Dendritic cell treated with granulocyte-macrophage colony-stimulating factor and Interleukin-4, amounts not matched to agents 40 ng/mL and 50 ng/mL, for 4 days (primary cell): ENCODE data around the gene NEBL.

Experiments used
- H3K27ac Mint-ChIP-seq: one replicate; pipeline ENCODE4 v1.8.0; 2022; ENCODE audit warnings: mild to moderate bottlenecking, mixed read lengths
- H3K27me3 Mint-ChIP-seq: one replicate; pipeline ENCODE4 v1.8.0; 2022; ENCODE audit warnings: mild to moderate bottlenecking, mixed read lengths
- H3K36me3 Mint-ChIP-seq: one replicate; pipeline ENCODE4 v1.8.0; 2022; ENCODE audit warnings: low read depth, mixed read lengths
- H3K4me1 Mint-ChIP-seq: one replicate; pipeline ENCODE4 v1.8.0; 2022; ENCODE audit warnings: low read depth, mixed read lengths
- H3K4me3 Mint-ChIP-seq: one replicate; pipeline ENCODE4 v1.8.0; 2022; ENCODE audit warnings: mild to moderate bottlenecking, moderate library complexity, mixed read lengths
- H3K9me3 Mint-ChIP-seq: one replicate; pipeline ENCODE4 v1.8.0; 2022; ENCODE audit warnings: mixed read lengths
- intact Hi-C: fragments of 100-400 bp; cut with micrococcal nuclease; formaldehyde crosslinking; loops from one replicate; pipeline ENCODE4 v1.15.0; 2022

Gene NEBL

GRCh38 chr10:20920061-20920460, 22.9 kb upstream of the NEBL start:
- Mint-ChIP-seq H3K4me3 (no peak overlapping the region), H3K27me3 (no peaks in the 10 kb centered on the region), H3K36me3 (no peaks in the 10 kb centered on the region), H3K9me3 (no peaks in the 10 kb centered on the region), H3K27ac (no peak overlapping the region), H3K4me1 (no peaks in the 10 kb centered on the region)
- intact Hi-C loops: no loop called here

GRCh38 chr10:20919481-20919880, 22.4 kb upstream of the NEBL start:
- Mint-ChIP-seq H3K36me3 (no peaks in the 10 kb centered on the region), H3K9me3 (no peaks in the 10 kb centered on the region), H3K27me3 (no peaks in the 10 kb centered on the region), H3K4me3 (no peak overlapping the region), H3K27ac (no peak overlapping the region), H3K4me1 (no peaks in the 10 kb centered on the region)
- intact Hi-C loops: no loop called here

GRCh38 chr10:20916976-20917375, 19.9 kb upstream of the NEBL start:
- intact Hi-C loops: no loop called here
- no peak overlapping the region for H3K27ac Mint-ChIP-seq
- H3K4me3 Mint-ChIP-seq: no peak overlapping the region
- H3K4me1 Mint-ChIP-seq: no peaks in the 10 kb centered on the region
- H3K36me3 Mint-ChIP-seq: no peaks in the 10 kb centered on the region
- no peaks in the 10 kb centered on the region for H3K27me3 Mint-ChIP-seq
- H3K9me3 Mint-ChIP-seq: no peaks in the 10 kb centered on the region

- H3K27me3 Mint-ChIP-seq: no peaks in the 10 kb centered on the region
- intact Hi-C loops: no loop called here
- no peak overlapping the region for H3K4me3 Mint-ChIP-seq
- H3K9me3 Mint-ChIP-seq: no peaks in the 10 kb centered on the region
- H3K27ac Mint-ChIP-seq: no peak overlapping the region
- H3K4me1 Mint-ChIP-seq: no peaks in the 10 kb centered on the region
- H3K36me3 Mint-ChIP-seq: no peaks in the 10 kb centered on the region
Measured at GRCh38 chr10:20912969-20913368, 15.9 kb upstream of the NEBL start.

GRCh38 chr10:20911626-20912025, 14.5 kb upstream of the NEBL start:
- H3K36me3 Mint-ChIP-seq: no peaks in the 10 kb centered on the region
- intact Hi-C loops: no loop called here

GRCh38 chr10:20909801-20910200, 12.7 kb upstream of the NEBL start:
- no peaks in the 10 kb centered on the region for H3K9me3 Mint-ChIP-seq
- H3K27ac Mint-ChIP-seq: no peak overlapping the region
- H3K27me3 Mint-ChIP-seq: no peaks in the 10 kb centered on the region
- intact Hi-C loops: no loop called here
- no peaks in the 10 kb centered on the region for H3K36me3 Mint-ChIP-seq
- H3K4me3 Mint-ChIP-seq: no peak overlapping the region
- H3K4me1 Mint-ChIP-seq: no peaks in the 10 kb centered on the region

More at GRCh38 chr10:20911626-20912025, 14.5 kb upstream of the NEBL start:
- Mint-ChIP-seq H3K4me3 (no peak overlapping the region), H3K4me1 (no peaks in the 10 kb centered on the region), H3K27me3 (no peaks in the 10 kb centered on the region), H3K27ac (no peak overlapping the region), H3K9me3 (no peaks in the 10 kb centered on the region)

GRCh38 chr10:20908391-20908790, 11.3 kb upstream of the NEBL start:
- Mint-ChIP-seq H3K36me3 (no peaks in the 10 kb centered on the region), H3K4me1 (no peaks in the 10 kb centered on the region), H3K27me3 (no peaks in the 10 kb centered on the region), H3K27ac (no peak overlapping the region), H3K9me3 (peaks cover 4% of the 10 kb centered on the region), H3K4me3 (no peak overlapping the region)
- intact Hi-C loops: no loop called here

- Mint-ChIP-seq H3K27me3 (no peaks in the 10 kb centered on the region), H3K4me1 (no peaks in the 10 kb centered on the region), H3K27ac (no peak overlapping the region), H3K4me3 (no peak overlapping the region), H3K9me3 (peaks cover 8% of the 10 kb centered on the region), H3K36me3 (no peaks in the 10 kb centered on the region)
- intact Hi-C loops: no loop called here
Measured at GRCh38 chr10:20903635-20904390, 6.7 kb upstream of the NEBL start.

GRCh38 chr10:20901110-20901509, 4.0 kb upstream of the NEBL start:
- Mint-ChIP-seq H3K27me3 (no peaks in the 10 kb centered on the region), H3K4me3 (no peak overlapping the region), H3K36me3 (no peaks in the 10 kb centered on the region), H3K27ac (no peak overlapping the region), H3K4me1 (no peaks in the 10 kb centered on the region), H3K9me3 (peaks cover 8% of the 10 kb centered on the region)
- intact Hi-C loops: no loop called here

- H3K4me3 Mint-ChIP-seq: no peak overlapping the region
- no peaks in the 10 kb centered on the region for H3K36me3 Mint-ChIP-seq
- no peak overlapping the region for H3K27ac Mint-ChIP-seq
- H3K27me3 Mint-ChIP-seq: no peaks in the 10 kb centered on the region
- intact Hi-C loops: no loop called here
- H3K9me3 Mint-ChIP-seq: peaks cover 8% of the 10 kb centered on the region
- H3K4me1 Mint-ChIP-seq: no peaks in the 10 kb centered on the region
Measured at GRCh38 chr10:20898866-20899535, 1.9 kb upstream of the NEBL start.

- H3K4me1 Mint-ChIP-seq: no peaks in the 10 kb centered on the region
- no peak overlapping the region for H3K4me3 Mint-ChIP-seq
- intact Hi-C loops: no loop called here
- H3K27ac Mint-ChIP-seq: no peak overlapping the region
- H3K9me3 Mint-ChIP-seq: no peaks in the 10 kb centered on the region
- no peaks in the 10 kb centered on the region for H3K36me3 Mint-ChIP-seq
- H3K27me3 Mint-ChIP-seq: no peaks in the 10 kb centered on the region
Measured at GRCh38 chr10:20893297-20893696, 3.8 kb downstream of the NEBL start.

GRCh38 chr10:20892796-20893195, 4.3 kb downstream of the NEBL start:
- Mint-ChIP-seq H3K4me3 (no peak overlapping the region), H3K36me3 (no peaks in the 10 kb centered on the region), H3K9me3 (no peaks in the 10 kb centered on the region), H3K27ac (no peak overlapping the region), H3K27me3 (no peaks in the 10 kb centered on the region), H3K4me1 (no peaks in the 10 kb centered on the region)
- intact Hi-C loops: no loop called here

GRCh38 chr10:20892011-20892585, 5.0 kb downstream of the NEBL start:
- no peaks in the 10 kb centered on the region for H3K4me1 Mint-ChIP-seq
- no peaks in the 10 kb centered on the region for H3K27me3 Mint-ChIP-seq
- H3K36me3 Mint-ChIP-seq: no peaks in the 10 kb centered on the region
- no peak overlapping the region for H3K27ac Mint-ChIP-seq
- intact Hi-C loops: no loop called here
- no peaks in the 10 kb centered on the region for H3K9me3 Mint-ChIP-seq
- H3K4me3 Mint-ChIP-seq: no peak overlapping the region

- Mint-ChIP-seq H3K36me3 (no peaks in the 10 kb centered on the region), H3K4me3 (no peak overlapping the region), H3K4me1 (no peaks in the 10 kb centered on the region), H3K27ac (no peak overlapping the region), H3K9me3 (no peaks in the 10 kb centered on the region), H3K27me3 (no peaks in the 10 kb centered on the region)
- intact Hi-C loops: no loop called here
Measured at GRCh38 chr10:20891338-20891714, 5.8 kb downstream of the NEBL start.
